ENCODE results near the gene DPP9. TPM values are rescaled to one million over a fixed set of nuclear protein-coding genes. Genes with fewer than 3 reads are reported as not detected.

The DPP9 gene
- total RNA-seq, 2 donors from 2014 or later: 36.8 to 48.8 TPM

DNA sequence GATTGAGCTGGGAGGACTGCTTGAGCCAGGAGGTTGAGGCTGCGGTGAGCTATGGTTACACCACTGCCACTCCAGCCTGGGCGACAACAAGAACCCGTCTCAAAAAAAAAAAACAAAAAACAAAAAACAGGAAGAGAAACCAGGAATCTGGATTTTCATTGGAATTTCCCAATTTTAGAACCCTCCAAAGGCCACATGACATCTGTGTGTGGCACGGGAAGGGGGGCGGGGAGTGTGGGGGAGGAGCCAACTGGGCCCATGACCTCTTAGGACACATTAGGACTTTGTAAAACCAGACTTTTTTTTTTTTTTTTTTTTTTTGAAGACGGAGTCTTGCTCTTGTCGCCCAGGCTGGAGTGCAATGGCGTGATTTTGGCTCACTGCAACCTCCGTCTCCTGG, 32.3 kb downstream of the DPP9 start:
- 89 to 93% methylated on average over 3 to 8 of the region's 9 CpGs for WGBS, 2 experiments (ENCODE audit: insufficient coverage in 1 of 2, insufficient read length in 1 of 2)
- Mint-ChIP-seq H3K9me3 (no peaks in the 10 kb centered on the region), H3K4me3 (no peak overlapping the region), H3K27ac (no peak overlapping the region), H3K27me3 (ENCODE audit: insufficient read depth) (no peaks in the 10 kb centered on the region), H3K36me3 (ENCODE audit: low read depth) (peaks cover 62% of the 10 kb centered on the region), H3K4me1 (no peaks in the 10 kb centered on the region)
- no peak overlapping the region for H3K4me3 ChIP-seq (ENCODE audit: low read length)
- no peaks in the 10 kb centered on the region for H3K27me3 ChIP-seq (ENCODE audit: control insufficient read depth, insufficient read depth, low read length, poor library complexity, severe bottlenecking)
- TF ChIP-seq, protein P1, sequence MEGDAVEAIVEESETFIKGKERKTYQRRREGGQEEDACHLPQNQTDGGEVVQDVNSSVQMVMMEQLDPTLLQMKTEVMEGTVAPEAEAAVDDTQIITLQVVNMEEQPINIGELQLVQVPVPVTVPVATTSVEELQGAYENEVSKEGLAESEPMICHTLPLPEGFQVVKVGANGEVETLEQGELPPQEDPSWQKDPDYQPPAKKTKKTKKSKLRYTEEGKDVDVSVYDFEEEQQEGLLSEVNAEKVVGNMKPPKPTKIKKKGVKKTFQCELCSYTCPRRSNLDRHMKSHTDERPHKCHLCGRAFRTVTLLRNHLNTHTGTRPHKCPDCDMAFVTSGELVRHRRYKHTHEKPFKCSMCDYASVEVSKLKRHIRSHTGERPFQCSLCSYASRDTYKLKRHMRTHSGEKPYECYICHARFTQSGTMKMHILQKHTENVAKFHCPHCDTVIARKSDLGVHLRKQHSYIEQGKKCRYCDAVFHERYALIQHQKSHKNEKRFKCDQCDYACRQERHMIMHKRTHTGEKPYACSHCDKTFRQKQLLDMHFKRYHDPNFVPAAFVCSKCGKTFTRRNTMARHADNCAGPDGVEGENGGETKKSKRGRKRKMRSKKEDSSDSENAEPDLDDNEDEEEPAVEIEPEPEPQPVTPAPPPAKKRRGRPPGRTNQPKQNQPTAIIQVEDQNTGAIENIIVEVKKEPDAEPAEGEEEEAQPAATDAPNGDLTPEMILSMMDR (conservative IDR thresholded peaks at IDR 0.05): no peak
- H3K4me1 ChIP-seq (ENCODE audit: control insufficient read depth, insufficient read depth, low read length): no peaks in the 10 kb centered on the region
- H3K36me3 ChIP-seq (ENCODE audit: control insufficient read depth, insufficient read depth, low read length): peaks cover 51% of the 10 kb centered on the region
- H3K9me3 ChIP-seq (ENCODE audit: control insufficient read depth, low read length): no peaks in the 10 kb centered on the region
- DNase-seq: no peak
- no peak overlapping the region for H3K27ac ChIP-seq (ENCODE audit: low read depth, low read length)
- H3K9ac ChIP-seq (ENCODE audit: extremely low read depth, low read length, poor library complexity, severe bottlenecking): no peak overlapping the region

DNA sequence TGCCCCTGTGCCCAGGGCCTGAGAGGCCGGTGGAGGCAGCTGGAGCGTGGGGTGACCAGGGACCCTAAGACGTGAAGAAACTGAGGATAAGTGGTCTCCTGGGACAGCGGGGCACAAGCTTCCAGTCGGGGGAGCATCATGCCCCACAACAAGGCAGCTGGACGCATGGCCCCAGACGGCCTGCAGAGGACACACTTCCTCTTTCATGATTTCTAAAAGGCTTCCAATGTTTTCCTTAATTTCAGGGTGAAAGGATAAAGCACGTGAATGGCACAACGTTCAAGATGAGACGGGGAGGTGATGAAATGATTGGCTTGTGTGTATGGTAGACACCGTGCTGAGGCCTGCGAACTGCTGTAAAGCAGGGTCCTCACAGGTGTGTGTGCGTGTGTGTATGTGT, 33.3 kb downstream of the DPP9 start:
- TF ChIP-seq, protein P1 (conservative IDR thresholded peaks at IDR 0.05): no peak
- Mint-ChIP-seq H3K36me3 (ENCODE audit: low read depth) (peaks cover 56% of the 10 kb centered on the region), H3K4me3 (no peak overlapping the region), H3K4me1 (no peaks in the 10 kb centered on the region), H3K27ac (peak overlapping the region; percentile 10), H3K9me3 (no peaks in the 10 kb centered on the region), H3K27me3 (ENCODE audit: insufficient read depth) (no peaks in the 10 kb centered on the region)
- Histone ChIP-seq H3K9ac (ENCODE audit: extremely low read depth, low read length, poor library complexity, severe bottlenecking) (no peak overlapping the region), H3K27ac (ENCODE audit: low read depth, low read length) (no peak overlapping the region), H3K9me3 (ENCODE audit: control insufficient read depth, low read length) (no peaks in the 10 kb centered on the region), H3K36me3 (ENCODE audit: control insufficient read depth, insufficient read depth, low read length) (peaks cover 45% of the 10 kb centered on the region), H3K4me1 (ENCODE audit: control insufficient read depth, insufficient read depth, low read length) (no peaks in the 10 kb centered on the region), H3K4me3 (ENCODE audit: low read length) (no peak overlapping the region), H3K27me3 (ENCODE audit: control insufficient read depth, insufficient read depth, low read length, poor library complexity, severe bottlenecking) (no peaks in the 10 kb centered on the region)
- DNase-seq: no peak
- 90 to 96% methylated on average over 12 to 13 of the region's 13 CpGs for WGBS, 2 experiments (ENCODE audit: insufficient coverage in 1 of 2, insufficient read length in 1 of 2)

DNA sequence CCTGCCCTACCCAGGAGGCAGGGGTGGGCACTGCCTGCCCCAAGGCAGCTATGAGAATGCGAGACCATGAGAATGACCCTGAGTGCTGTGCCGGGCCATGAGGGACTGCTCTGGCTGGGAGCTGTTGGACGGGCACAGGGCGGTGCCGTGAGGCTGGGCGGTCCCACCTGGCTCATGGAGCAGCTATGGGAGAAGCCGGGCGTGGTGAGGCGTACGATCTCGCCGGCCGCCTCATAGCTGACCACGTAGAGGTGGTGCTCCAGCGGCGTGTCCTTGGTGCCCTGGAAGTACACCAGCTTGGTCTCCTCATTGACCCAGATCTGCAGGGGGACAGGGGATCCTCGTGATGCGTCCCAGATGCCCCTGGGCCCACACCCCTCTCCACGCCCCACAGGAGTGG, 34.2 kb downstream of the DPP9 start:
- 89 to 95% methylated on average over 16 to 19 of the region's 19 CpGs for WGBS, 2 experiments (ENCODE audit: insufficient coverage in 1 of 2, insufficient read length in 1 of 2)
- H3K9me3 Mint-ChIP-seq: no peaks in the 10 kb centered on the region
- no peak overlapping the region for H3K9ac ChIP-seq (ENCODE audit: extremely low read depth, low read length, poor library complexity, severe bottlenecking)

More for the DNA sequence above, 34.2 kb downstream of the DPP9 start:
- H3K36me3 ChIP-seq (ENCODE audit: control insufficient read depth, insufficient read depth, low read length): peaks cover 35% of the 10 kb centered on the region
- TF ChIP-seq, protein P1 (conservative IDR thresholded peaks at IDR 0.05): no peak
- DNase-seq: no peak
- no peak overlapping the region for H3K27ac Mint-ChIP-seq
- no peak overlapping the region for H3K4me3 Mint-ChIP-seq
- H3K27ac ChIP-seq (ENCODE audit: low read depth, low read length): no peak overlapping the region
- no peaks in the 10 kb centered on the region for H3K9me3 ChIP-seq (ENCODE audit: control insufficient read depth, low read length)
- no peaks in the 10 kb centered on the region for H3K4me1 Mint-ChIP-seq
- H3K27me3 ChIP-seq (ENCODE audit: control insufficient read depth, insufficient read depth, low read length, poor library complexity, severe bottlenecking): no peaks in the 10 kb centered on the region
- H3K4me1 ChIP-seq (ENCODE audit: control insufficient read depth, insufficient read depth, low read length): no peaks in the 10 kb centered on the region
- no peaks in the 10 kb centered on the region for H3K27me3 Mint-ChIP-seq (ENCODE audit: insufficient read depth)
- H3K36me3 Mint-ChIP-seq (ENCODE audit: low read depth): peaks cover 53% of the 10 kb centered on the region
- no peak overlapping the region for H3K4me3 ChIP-seq (ENCODE audit: low read length)
